ENCODE data around the gene CACNA1D.

CACNA1D gene

GRCh38 chr3:53740956-53741355, 246.5 kb downstream of the CACNA1D start:
- Histone ChIP-seq H3K4me1 (ENCODE audit: control insufficient read depth in 1 of 2, insufficient read depth in 2 of 2, low read length in 2 of 2) (no peaks in the 10 kb centered on the region), H3K27me3 (ENCODE audit: low read depth, low read length) (no peaks in the 10 kb centered on the region), H3K27ac (ENCODE audit: low read length) (no peak overlapping the region), H3K4me3 (ENCODE audit: low read depth in 1 of 2, low read length in 2 of 2) (no peak overlapping the region), H3K9me3 (ENCODE audit: control insufficient read depth in 1 of 2, low read length in 2 of 2) (no peaks in the 10 kb centered on the region), H3K36me3 (ENCODE audit: control insufficient read depth in 1 of 2, insufficient read depth in 2 of 2, low read length in 2 of 2) (peaks cover under 1 to 3% of the 10 kb centered on the region in 2 donors)

GRCh38 chr3:53744351-53744750, 249.9 kb downstream of the CACNA1D start:
- H3K27ac ChIP-seq (ENCODE audit: low read length), result no peak overlapping the region
- peaks cover 4 to 13% of the 10 kb centered on the region in 2 donors for H3K36me3 ChIP-seq (ENCODE audit: control insufficient read depth in 1 of 2, insufficient read depth in 2 of 2, low read length in 2 of 2)
- no peak overlapping the region for H3K4me3 ChIP-seq (ENCODE audit: low read depth in 1 of 2, low read length in 2 of 2)
- H3K9me3 ChIP-seq (ENCODE audit: control insufficient read depth in 1 of 2, low read length in 2 of 2), result no peaks in the 10 kb centered on the region
- no peaks in the 10 kb centered on the region for H3K27me3 ChIP-seq (ENCODE audit: low read depth, low read length)
- H3K4me1 ChIP-seq (ENCODE audit: control insufficient read depth in 1 of 2, insufficient read depth in 2 of 2, low read length in 2 of 2), result no peaks in the 10 kb centered on the region

DNA sequence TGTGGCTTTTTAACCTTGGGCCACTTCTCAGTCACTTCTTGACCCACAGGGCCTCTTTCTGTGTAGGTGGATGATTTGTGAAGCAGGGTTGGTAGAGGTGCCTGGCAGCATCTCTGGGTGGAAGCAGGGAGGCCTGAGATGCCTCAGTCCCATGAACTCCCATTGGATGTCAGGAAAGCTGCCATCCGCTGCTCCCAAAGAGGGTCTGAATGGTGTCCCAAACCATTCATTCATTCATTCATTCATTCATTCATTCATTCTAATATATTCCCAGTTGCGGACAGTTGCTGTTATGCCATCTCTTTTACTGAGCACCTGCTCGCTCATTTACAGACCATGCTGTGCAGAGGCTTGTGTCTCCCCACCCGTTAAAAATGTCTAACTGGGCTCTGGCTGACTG, 253.1 kb downstream of the CACNA1D start:
- Histone ChIP-seq H3K27me3 (ENCODE audit: low read depth, low read length) (no peaks in the 10 kb centered on the region), H3K36me3 (ENCODE audit: control insufficient read depth in 1 of 2, insufficient read depth in 2 of 2, low read length in 2 of 2) (peaks cover 4 to 13% of the 10 kb centered on the region in 2 donors), H3K4me1 (ENCODE audit: control insufficient read depth in 1 of 2, insufficient read depth in 2 of 2, low read length in 2 of 2) (no peaks in the 10 kb centered on the region), H3K9me3 (ENCODE audit: control insufficient read depth in 1 of 2, low read length in 2 of 2) (no peaks in the 10 kb centered on the region), H3K4me3 (ENCODE audit: low read depth in 1 of 2, low read length in 2 of 2) (no peak overlapping the region), H3K27ac (ENCODE audit: low read length) (no peak overlapping the region)

DNA sequence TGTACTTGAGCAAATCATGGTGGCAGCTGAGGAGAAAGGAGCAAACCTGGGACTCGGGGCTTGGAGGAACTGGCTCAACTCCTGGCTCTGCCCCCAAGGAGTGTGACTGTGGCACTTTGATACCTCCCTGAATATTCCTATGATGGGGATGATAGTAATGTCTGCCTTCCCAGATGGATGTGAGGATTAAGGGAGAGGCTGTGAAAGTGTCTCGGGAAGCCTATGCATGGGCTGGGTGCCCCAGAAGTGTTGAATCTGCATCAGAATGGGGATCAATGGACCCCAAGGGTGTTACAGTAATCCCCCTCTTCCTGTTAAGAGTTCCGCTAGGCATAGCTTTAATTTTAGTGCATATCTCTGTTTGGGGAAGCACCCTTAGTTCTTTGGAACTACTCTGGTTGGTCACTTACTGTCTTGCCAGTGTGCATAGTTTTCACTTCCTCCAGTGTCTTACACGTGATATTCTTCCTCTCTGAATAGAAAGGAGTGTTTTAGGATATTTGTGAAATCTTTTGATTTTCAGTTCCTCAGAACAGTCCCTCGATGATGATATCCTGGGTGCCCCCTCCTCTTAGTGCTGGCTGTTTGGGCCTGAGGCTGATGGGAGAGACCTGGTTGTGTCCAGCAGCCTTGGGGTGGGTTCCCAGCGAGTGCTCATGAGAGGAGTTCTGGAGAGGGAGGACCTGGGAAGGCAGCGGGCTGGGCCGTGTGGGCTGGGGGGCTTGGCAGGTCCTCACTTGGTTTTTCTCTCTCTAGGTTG, 254.3 kb downstream of the CACNA1D start:
- Histone ChIP-seq H3K4me1 (ENCODE audit: control insufficient read depth in 1 of 2, insufficient read depth in 2 of 2, low read length in 2 of 2) (no peaks in the 10 kb centered on the region), H3K36me3 (ENCODE audit: control insufficient read depth in 1 of 2, insufficient read depth in 2 of 2, low read length in 2 of 2) (peaks cover 4 to 13% of the 10 kb centered on the region in 2 donors), H3K27me3 (ENCODE audit: low read depth, low read length) (no peaks in the 10 kb centered on the region), H3K4me3 (ENCODE audit: low read depth in 1 of 2, low read length in 2 of 2) (no peak overlapping the region), H3K9me3 (ENCODE audit: control insufficient read depth in 1 of 2, low read length in 2 of 2) (no peaks in the 10 kb centered on the region), H3K27ac (ENCODE audit: low read length) (peak overlapping the region; percentile 52)

DNA sequence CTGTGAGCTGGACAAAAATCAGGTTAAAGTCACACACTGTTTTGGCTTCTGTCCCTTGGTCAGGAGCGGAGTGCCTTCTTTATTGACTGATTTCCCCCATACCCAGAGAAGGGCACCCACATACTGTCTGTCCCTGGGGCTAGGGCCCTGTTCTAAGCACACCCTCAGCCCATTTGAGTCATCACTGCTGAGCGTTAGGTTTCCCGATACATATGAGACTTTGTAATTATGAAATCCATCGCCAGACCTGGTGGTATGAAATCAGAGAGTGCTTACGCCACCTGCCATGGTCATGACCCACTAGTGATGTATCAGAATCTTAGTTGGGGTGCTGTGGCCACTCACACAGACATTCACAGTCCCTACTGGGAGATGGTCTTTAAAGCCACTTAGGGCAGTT, 255.0 kb downstream of the CACNA1D start:
- Histone ChIP-seq H3K27me3 (ENCODE audit: low read depth, low read length) (no peaks in the 10 kb centered on the region), H3K27ac (ENCODE audit: low read length) (no peak overlapping the region), H3K4me3 (ENCODE audit: low read depth in 1 of 2, low read length in 2 of 2) (no peak overlapping the region), H3K36me3 (ENCODE audit: control insufficient read depth in 1 of 2, insufficient read depth in 2 of 2, low read length in 2 of 2) (peaks cover 8 to 13% of the 10 kb centered on the region in 2 donors), H3K4me1 (ENCODE audit: control insufficient read depth in 1 of 2, insufficient read depth in 2 of 2, low read length in 2 of 2) (no peaks in the 10 kb centered on the region), H3K9me3 (ENCODE audit: control insufficient read depth in 1 of 2, low read length in 2 of 2) (no peaks in the 10 kb centered on the region)

DNA sequence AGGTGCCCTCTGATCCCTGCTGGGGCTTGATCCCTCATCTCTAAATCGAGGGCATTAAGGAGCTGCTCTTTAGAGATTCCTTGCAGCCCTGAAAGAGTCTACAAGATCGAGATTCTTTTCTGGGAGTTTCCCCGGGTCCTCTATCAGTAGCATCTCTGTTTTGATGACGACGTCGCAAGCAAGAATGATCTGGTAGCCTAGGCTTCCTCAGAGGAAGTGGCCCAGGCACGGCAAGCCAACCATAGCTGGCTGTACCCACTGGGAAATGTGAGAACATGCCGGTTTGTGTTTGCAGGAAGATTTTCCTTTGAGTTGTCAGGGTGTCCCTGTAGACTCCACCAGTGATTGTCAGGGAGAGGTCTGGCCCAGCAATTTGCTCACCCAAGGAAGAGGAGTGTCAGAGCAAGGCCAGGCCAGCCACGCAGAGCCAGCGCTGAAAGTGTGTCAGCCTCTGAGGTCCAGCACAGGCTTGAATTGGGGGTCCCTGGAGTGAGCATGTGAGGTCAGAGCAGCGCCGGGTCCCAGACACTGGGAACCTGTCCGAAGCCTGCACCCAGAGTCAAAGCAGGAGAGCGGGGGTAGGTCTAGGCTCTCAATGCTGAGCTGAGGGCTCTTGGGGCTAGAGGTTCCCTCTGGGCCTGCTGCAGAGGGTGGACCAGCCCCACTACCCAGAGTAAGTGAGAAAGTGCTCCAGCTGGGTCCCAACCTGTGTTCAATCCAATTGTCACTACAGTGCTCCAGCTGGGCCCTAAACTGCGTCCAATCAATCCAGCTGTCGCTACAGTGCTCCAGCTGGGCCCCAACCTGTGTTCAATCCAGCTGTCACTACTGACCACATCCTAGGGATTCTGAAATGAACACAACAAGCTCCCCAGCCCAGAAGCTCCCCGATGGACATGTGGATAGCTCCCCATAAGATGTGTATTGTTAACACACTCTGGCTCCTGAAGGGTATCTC, 256.1 kb downstream of the CACNA1D start:
- Histone ChIP-seq H3K4me1 (ENCODE audit: control insufficient read depth in 1 of 2, insufficient read depth in 2 of 2, low read length in 2 of 2) (no peaks in the 10 kb centered on the region), H3K36me3 (ENCODE audit: control insufficient read depth in 1 of 2, insufficient read depth in 2 of 2, low read length in 2 of 2) (peaks cover 8 to 13% of the 10 kb centered on the region in 2 donors), H3K9me3 (ENCODE audit: control insufficient read depth in 1 of 2, low read length in 2 of 2) (no peaks in the 10 kb centered on the region), H3K4me3 (ENCODE audit: low read depth in 1 of 2, low read length in 2 of 2) (no peak overlapping the region), H3K27ac (ENCODE audit: low read length) (no peak overlapping the region), H3K27me3 (ENCODE audit: low read depth, low read length) (no peaks in the 10 kb centered on the region)

DNA sequence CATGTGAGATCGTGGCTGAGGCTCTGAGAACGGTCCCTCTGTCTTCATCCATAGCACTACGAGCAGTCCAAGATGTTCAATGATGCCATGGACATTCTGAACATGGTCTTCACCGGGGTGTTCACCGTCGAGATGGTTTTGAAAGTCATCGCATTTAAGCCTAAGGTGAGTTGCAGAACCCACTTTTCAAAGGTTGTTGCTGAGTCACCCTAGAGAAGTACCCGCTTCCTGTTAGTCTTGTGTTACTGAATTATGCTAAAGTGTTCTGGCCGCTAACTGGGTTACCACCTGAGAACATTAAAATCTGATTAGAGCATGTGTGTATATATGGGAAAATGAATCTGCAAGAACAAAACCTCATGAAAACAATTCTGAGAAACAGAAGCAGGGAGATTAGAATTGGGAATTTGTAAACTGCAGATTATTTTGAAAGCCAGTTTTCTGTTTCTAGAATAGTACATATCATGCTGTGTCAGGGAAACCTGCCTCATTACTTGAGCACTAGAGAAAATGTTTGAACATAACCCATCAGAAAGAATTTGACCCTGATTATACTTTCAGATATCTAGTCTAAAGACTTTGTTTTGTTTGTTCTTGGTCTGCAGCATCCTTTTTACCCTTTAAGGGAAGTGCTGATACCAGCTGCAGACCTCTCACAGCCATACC, 259.2 kb downstream of the CACNA1D start:
- Histone ChIP-seq H3K27me3 (ENCODE audit: low read depth, low read length) (no peaks in the 10 kb centered on the region), H3K4me1 (ENCODE audit: control insufficient read depth in 1 of 2, insufficient read depth in 2 of 2, low read length in 2 of 2) (no peaks in the 10 kb centered on the region), H3K9me3 (ENCODE audit: control insufficient read depth in 1 of 2, low read length in 2 of 2) (no peaks in the 10 kb centered on the region), H3K4me3 (ENCODE audit: low read depth in 1 of 2, low read length in 2 of 2) (no peak overlapping the region), H3K36me3 (ENCODE audit: control insufficient read depth in 1 of 2, insufficient read depth in 2 of 2, low read length in 2 of 2) (peaks cover 0 to 4% of the 10 kb centered on the region in 2 donors), H3K27ac (ENCODE audit: low read length) (no peak overlapping the region)

DNA sequence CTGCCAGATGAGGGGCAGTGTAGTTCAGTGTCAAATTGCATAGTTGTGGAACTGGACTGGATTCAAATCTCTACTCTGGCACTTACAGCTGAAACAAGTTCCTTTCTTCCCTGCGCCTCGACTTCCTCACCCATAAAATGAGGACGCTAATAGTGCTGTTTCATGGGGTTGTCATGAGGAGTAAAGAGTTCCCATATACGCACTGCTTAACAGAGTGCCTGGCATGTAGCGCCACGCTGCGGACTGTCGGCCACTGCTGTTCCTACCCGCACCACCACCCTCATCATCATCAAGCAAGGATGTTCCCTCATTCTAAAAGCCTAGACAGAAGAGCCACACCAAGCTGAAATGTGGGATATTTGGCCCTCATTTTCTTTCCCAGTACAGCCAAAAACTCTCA, 259.9 kb downstream of the CACNA1D start:
- Histone ChIP-seq H3K9me3 (ENCODE audit: control insufficient read depth in 1 of 2, low read length in 2 of 2) (no peaks in the 10 kb centered on the region), H3K4me3 (ENCODE audit: low read depth in 1 of 2, low read length in 2 of 2) (no peak overlapping the region), H3K36me3 (ENCODE audit: control insufficient read depth in 1 of 2, insufficient read depth in 2 of 2, low read length in 2 of 2) (peaks cover 0 to 4% of the 10 kb centered on the region in 2 donors), H3K27ac (ENCODE audit: low read length) (no peak overlapping the region), H3K4me1 (ENCODE audit: control insufficient read depth in 1 of 2, insufficient read depth in 2 of 2, low read length in 2 of 2) (no peaks in the 10 kb centered on the region), H3K27me3 (ENCODE audit: low read depth, low read length) (no peaks in the 10 kb centered on the region)

GRCh38 chr3:53758846-53759245, 264.4 kb downstream of the CACNA1D start:
- Histone ChIP-seq H3K36me3 (ENCODE audit: control insufficient read depth in 1 of 2, insufficient read depth in 2 of 2, low read length in 2 of 2) (peaks cover 0 to 3% of the 10 kb centered on the region in 2 donors), H3K4me3 (ENCODE audit: low read depth in 1 of 2, low read length in 2 of 2) (no peak overlapping the region), H3K27ac (ENCODE audit: low read length) (no peak overlapping the region), H3K27me3 (ENCODE audit: low read depth, low read length) (no peaks in the 10 kb centered on the region), H3K4me1 (ENCODE audit: control insufficient read depth in 1 of 2, insufficient read depth in 2 of 2, low read length in 2 of 2) (no peaks in the 10 kb centered on the region), H3K9me3 (ENCODE audit: control insufficient read depth in 1 of 2, low read length in 2 of 2) (no peaks in the 10 kb centered on the region)

DNA sequence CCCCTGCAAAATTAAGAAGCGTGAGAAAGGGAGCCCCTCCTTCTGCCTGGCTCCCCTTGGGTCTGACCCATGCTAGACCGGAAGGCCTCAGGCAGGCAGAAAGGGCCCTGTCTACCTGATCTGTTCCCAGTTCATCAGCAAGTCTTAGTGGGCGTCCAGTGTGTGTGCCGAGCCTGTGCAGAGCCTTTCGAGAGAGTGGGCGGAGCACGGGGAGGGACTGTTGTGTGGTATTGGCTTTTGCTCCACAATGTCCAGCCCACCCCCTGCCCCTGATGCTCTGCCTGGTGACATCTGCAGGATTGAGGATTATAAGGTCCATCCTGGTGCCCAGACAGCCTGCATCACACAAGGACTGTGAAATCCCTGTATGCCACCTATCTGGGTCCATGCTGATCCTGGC, 268.9 kb downstream of the CACNA1D start:
- Histone ChIP-seq H3K36me3 (ENCODE audit: control insufficient read depth in 1 of 2, insufficient read depth in 2 of 2, low read length in 2 of 2) (no peaks in the 10 kb centered on the region), H3K27ac (ENCODE audit: low read length) (no peak overlapping the region), H3K9me3 (ENCODE audit: control insufficient read depth in 1 of 2, low read length in 2 of 2) (no peaks in the 10 kb centered on the region), H3K4me3 (ENCODE audit: low read depth in 1 of 2, low read length in 2 of 2) (no peak overlapping the region), H3K4me1 (ENCODE audit: control insufficient read depth in 1 of 2, insufficient read depth in 2 of 2, low read length in 2 of 2) (no peaks in the 10 kb centered on the region), H3K27me3 (ENCODE audit: low read depth, low read length) (no peaks in the 10 kb centered on the region)

Data from muscle layer of duodenum (tissue), 2 donors.